HG03095 (cell line): ENCODE results near the gene BPI.
"Not testable (repeated sequence)": the region's sequence is repeated elsewhere in the genome, so short reads cannot be mapped to it uniquely, and the experiment has no call there.

Experiments
- ATAC-seq: cut with Tn5 transposase; IDR thresholded peaks from one replicate; pipeline ENCODE4 v1.9.1; 2021; ENCODE audit warnings: moderate library complexity; ENCODE audit not compliant: unreplicated experiment

BPI gene

DNA sequence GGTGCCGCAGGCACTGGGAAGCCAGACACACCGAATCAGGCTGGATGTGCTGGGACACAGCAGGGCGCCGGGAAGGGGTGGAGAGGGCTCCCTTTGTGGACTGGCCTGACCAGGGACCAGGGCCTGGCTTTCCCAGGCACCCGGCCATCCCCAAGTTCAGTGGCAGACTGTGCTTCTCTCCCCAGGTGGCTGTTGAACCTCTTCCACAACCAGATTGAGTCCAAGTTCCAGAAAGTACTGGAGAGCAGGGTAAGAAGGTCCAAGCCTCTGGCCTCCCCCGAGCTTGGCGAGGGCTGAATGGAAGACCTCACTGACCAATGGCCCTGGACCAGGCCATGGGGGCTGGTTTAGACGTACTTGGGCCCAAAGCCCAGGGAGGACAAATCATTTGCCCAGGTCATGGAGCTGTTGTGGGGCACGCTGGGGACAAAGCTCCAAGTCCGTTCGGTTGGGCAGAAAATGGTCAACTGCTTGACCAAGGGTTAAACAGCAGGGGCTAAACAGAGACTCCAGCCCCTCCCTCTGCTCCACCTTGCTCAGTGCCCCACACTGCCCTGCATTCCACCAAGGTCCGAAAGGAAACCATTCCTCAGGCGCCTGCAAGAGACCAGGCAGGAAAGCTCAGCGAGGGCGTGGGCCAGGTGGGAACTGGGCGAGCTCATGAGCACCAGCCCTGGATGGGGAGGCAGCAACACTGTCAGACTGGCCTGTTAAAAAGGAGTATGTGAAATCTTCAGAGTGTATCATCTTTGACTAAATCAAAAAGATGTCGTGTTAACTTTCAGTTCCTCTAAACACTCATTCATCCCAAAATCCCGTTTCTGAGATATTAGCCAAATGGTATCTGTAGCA, 51.4 kb downstream of the BPI start:
- no peak for ATAC-seq

DNA sequence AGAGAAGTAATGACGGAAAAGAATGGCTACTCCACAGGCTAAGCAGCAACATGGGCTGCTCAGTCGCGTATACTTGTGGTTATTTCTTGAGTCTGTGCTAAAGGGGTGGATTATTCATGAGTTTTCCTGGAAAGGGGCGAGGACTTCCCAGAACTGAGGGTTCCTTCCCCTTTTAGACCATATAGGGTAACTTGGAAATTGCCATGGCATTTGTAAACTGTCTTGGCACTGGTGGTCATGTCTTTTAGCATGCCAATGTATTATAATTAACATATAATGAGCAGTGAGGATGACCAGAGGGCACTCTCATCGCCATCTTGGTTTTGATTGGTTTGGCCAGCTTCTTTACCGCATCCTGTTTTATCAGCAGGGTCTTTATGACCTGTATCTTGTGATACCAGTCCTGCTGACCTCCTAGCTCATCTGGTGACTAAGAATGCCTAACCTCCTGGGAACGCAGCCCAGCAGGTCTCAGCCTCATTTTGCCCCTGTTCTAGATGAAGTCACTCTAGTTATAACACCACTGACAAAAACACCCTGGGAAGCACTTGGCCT, 53.8 kb downstream of the BPI start:
- no peak for ATAC-seq

DNA sequence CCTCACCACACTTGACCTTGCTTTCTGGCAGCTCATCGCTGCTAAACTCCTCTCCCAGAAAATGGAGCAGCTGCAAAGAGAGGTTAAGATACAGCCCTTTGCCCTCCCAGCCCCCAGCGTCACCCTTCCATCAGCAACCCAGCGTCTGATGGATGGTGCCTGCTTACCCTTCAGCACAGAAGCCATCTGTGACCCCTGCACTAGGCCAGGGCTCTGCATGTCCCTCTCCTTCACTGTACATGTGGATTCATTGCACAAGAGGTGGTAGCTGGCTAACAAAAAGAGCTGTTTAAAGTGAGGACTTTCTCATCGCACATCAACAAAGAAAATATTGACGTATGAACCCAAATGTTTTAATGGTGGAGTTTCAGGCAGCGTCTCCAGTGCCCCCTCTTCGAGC, 54.6 kb downstream of the BPI start:
- no peak for ATAC-seq

DNA sequence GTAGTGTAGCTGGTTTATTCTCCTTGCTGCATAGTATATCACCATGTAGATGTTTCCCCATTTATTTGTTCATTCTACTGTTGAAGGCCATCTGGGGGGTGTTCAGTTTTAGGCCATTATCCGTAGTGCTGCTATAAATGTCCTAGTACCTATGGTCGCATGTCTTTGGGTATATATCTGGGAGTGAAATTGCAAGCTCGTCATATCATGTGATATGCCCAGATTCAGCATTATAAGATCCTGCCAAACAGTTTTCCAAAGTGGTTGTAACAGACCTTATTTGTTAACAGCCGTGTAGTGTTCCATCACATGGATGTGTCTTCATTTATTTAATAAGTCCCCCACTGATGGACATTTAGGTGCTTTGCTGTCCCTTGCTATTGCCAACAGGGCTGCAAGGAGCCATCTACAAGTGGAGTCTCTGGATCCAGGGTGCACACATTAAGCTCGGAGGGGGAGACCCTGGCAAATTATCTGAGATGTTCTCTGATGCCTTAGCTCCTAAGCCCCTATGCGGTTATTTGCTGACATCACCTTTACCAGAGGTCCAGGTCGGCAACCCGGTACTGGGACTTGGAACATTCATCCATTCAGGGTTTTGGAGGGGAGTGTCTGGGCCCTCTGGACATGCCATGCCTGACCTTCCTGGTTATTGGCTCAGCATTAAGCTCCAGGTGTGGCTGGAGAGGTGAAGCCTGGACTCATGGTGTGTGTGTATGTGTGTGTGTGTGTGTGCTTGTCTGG, 59.2 kb downstream of the BPI start:
- no peak for ATAC-seq

DNA sequence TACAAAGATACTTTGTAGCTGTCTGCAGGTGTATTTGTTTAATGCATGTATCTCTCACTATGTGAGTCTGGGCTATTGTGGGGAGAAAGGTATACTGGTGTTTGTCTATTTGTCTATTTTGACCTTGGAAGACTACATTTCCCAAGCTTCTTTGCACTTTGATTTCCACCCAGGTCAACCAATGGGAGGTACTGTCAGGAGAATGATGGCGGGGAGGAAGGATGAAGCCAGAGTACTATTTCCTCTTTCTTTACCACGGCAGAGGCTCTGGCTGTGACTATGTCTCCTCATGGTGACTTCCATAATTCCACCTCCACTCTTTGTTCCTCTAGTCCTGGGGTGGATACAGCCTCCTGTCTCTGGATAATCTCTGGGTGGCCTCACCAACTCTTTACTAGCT, 65.4 kb downstream of the BPI start:
- no peak for ATAC-seq

DNA sequence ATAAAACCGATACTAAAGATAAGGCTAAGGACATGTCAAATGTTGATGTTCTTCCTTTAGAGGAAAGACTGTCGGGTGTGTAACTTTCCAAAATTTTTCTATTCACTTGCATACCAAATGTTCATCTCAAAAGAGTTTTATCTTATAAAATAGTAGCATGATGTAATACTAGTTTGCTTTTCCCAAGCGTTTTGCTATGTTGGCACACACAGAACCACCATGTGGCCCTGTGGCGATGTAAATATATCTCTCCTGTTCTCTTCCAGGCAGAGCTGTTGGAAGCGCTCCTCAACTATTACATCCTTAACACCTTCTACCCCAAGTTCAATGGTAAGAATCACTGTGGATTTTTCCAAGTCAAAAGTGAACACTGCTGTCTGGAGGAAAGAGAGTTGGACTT, 68.8 kb downstream of the BPI start:
- ATAC-seq: no peak

DNA sequence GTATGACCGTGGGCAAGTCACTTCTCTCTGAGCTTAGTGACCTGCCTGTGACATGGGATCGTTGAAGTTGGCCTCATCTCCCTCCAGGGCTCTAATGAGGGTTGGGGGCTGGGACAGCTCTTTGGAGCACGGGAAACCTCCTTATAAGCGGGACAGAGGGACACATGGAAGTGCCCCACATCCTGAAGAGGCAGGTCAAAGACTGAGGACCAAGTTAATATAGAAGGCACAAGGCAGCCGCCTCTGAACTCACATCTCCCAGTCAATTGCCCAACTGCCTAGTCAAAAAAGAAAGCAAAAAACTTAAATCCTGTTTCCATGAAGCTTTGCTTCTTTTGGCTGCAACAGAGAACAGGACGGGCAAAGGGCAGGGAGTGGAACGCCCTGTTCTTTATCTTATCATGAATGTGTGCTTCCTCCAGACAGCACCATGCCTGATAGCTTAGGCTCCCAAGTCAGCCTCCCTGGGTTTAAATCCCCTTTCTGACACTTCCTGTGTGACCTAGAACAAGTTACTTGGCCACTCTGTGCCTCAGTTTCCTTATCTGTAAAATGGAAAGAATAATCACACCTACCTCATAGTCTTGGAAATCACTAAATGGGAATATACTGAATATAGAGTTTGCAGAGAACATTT, 69.4 kb downstream of the BPI start:
- no peak for ATAC-seq

DNA sequence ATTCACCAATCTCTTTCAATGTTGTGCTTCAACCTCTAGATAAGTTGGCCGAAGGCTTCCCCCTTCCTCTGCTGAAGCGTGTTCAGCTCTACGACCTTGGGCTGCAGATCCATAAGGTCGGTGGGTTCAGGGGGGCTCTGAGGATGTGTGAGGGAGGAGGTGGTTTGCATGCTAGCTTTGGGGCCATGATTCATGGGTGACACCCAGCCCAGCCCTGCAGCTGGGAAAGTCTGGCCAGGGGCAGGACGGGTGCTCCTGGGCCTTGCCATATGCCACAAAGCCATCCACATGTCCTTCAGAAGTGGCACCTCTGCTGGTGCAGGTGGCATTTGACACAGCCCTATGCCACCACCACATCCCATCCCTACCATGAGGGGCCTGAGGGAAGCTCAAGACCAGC, 69.9 kb downstream of the BPI start:
- no peak for ATAC-seq

DNA sequence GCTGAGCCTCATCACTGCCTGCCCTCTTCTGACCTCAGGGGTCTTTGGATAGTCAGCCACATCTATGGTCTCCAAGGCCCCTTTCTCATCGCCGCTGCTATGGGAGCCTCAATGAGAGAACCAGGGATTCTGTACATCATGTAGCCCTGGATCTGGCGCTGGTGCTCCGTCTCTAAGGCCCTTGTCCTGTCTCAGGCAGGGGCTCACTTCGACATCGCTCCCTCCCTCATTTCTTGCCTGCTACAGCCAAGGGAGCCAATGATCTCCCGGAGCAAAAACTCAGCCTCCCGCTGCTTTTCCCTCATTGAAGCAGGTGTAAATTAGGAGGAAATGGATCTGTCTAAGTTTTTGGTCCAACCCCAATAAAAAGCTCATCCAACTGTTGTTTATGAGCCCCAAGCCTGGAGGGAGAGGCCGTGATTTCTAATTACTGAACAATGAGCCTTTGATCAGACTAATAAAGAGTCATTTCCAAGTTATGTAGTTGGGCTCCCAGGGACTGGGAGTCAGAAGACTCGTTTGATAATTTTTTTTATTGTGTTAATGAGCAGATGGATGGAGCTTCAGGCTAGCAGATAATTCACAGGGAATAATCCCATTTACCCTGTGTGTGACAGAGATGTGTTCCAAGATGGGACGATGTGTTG, 73.2 kb downstream of the BPI start:
- ATAC-seq: no peak

DNA sequence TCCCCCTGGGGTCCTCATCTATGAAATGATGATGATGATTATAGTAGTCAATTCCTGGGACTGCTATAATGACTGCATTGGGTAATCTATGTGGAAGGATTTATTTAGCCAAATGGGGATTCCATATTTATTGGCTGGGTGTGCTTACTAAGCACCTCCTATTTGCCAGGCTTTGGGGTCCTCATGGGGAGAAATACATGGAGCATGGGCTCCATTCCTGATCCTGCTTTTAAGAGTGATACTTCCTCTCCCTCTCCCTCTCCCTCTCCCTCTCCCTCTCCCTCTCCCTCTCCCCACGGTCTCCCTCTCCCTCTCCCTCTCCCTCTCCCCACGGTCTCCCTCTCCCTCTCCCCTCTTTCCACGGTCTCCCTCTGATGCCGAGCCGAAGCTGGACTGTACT, 73.9 kb downstream of the BPI start:
- not testable (repeated sequence) for ATAC-seq

DNA sequence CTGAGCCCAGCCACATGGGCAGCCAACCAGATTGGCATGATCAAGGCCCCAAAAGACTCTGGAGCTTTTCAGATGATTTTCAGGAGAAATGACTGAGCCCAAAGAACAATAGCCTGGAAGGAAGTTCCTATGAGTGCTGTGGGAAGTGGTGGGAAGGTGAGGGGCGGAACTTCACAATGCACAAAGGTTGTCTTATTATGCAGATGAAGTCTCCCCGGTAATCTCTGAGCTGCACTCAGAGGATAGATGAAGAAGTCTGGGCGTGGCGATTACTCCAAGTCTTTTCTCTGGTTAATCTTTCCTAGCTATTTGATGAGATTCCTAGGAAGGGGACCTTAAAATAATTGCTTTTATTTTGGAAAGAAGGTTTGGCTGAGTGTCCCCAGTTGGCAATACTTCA, 79.2 kb downstream of the BPI start:
- no peak for ATAC-seq

DNA sequence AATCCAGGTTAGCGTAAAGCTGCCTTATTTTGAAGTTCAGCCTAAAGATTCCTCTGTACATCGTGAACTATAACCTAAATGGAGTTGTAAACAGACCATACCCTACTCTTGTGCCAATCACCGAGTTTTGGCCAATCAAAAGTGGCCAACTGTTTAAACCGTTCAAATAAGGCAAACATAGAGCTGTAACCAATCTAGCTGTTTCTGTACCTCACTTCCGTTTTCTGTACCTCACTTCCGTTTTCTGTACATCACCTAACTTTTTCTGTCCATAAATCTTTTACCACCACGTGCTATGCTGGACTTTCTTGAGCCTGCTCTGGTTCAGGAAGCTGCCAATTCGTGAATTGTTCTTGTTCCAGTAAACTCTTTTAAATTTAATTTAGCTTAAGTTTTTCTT, 82.0 kb downstream of the BPI start:
- no peak for ATAC-seq

DNA sequence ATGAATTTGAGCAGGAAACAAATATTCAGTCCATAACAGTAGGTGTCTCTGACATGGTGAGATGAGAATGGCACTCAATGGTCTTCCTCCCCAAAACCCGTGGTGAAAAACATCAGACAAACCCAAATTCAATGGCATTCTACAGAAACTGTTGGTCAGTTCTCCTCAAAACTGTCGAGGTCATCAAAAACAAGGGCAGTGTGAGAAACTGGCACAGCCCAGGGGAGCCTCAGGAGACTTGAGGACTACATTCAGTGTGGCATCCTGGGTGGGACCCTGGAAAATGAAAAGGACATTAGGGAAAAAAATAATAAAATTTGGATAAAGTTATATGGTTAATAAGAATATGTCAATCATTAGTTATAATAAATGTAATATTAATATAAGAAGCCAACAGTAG, 82.9 kb downstream of the BPI start:
- no peak for ATAC-seq
